Measurements from ENCODE around the gene PHTF2. TPM values are rescaled to one million over a fixed set of nuclear protein-coding genes. Genes with fewer than 3 reads are reported as not detected.

Gene PHTF2
- total and polyA plus RNA-seq, 2 of the 4 experiments (the other 2 are of a cell fraction), result 28.3 to 69.9 TPM

GRCh38 chr7:77838929-77839491, 40.4 kb downstream of the PHTF2 start:
- Histone ChIP-seq H3K9ac (ENCODE audit: low read depth, low read length) (no peak overlapping the region), H3K4ac (ENCODE audit: low read depth, low read length) (no peak overlapping the region), H3K14ac (replicated peaks; ENCODE audit: low read depth, low read length) (no peak overlapping the region), H3K27me3 (ENCODE audit: control insufficient read depth, insufficient read depth, low read length) (no peaks in the 10 kb centered on the region), H2AK5ac (ENCODE audit: low read depth, low read length) (no peak overlapping the region), H2BK20ac (ENCODE audit: low read depth, low read length) (no peak overlapping the region), H4K8ac (ENCODE audit: low read depth in 2 of 2, low read length in 2 of 2) (no peak overlapping the region; a peak in 1 of 4 replicates), H4K91ac (ENCODE audit: insufficient read depth, low read depth, low read length) (no peak overlapping the region; the same call in 1 of the 2 replicates), H3K36me3 (ENCODE audit: control insufficient read depth, insufficient read depth, low read length) (no peaks in the 10 kb centered on the region), H3K9me3 (ENCODE audit: control insufficient read depth, insufficient read depth, low read length) (no peaks in the 10 kb centered on the region), H3K4me3 (ENCODE audit: insufficient read depth, low read depth, low read length) (no peak overlapping the region), H4K20me1 (ENCODE audit: insufficient read depth, low read length) (no peaks in the 10 kb centered on the region), H3K9me1 (ENCODE audit: insufficient read depth, low read length) (no peaks in the 10 kb centered on the region), H3K56ac (ENCODE audit: extremely low read depth, insufficient read depth, low read length) (no peak overlapping the region), H2BK5ac (ENCODE audit: low read depth, low read length, poor library complexity, severe bottlenecking) (no peak overlapping the region), H2AFZ (replicated peaks; ENCODE audit: low read length, poor library complexity) (no peak overlapping the region), H3K4me1 (ENCODE audit: control insufficient read depth, insufficient read depth, low read length) (peaks cover 7% of the 10 kb centered on the region), H3K23ac (ENCODE audit: low read depth, low read length) (0 out of 2 replicates have a peak overlapping the region, but pooled peaks have one; percentile 33), H2AK9ac (replicated peaks; ENCODE audit: low read depth, low read length, poor library complexity) (no peak overlapping the region), H2BK15ac (ENCODE audit: low read depth, low read length) (no peak overlapping the region), H3K27ac (ENCODE audit: insufficient read depth, low read length) (no peak overlapping the region), H3K79me1 (ENCODE audit: low read depth in 1 of 2, low read length in 2 of 2) (peaks cover 13 to 39% of the 10 kb centered on the region in 2 experiments; a peak in 3 of 4 replicates), H2BK120ac (ENCODE audit: low read depth, low read length) (no peak overlapping the region), H4K5ac (ENCODE audit: low read depth, low read length) (no peak overlapping the region), H3K4me2 (ENCODE audit: low read depth, low read length) (no peak overlapping the region), H3K18ac (ENCODE audit: low read depth, low read length) (no peak overlapping the region)
- no CpG with 5 or more reads among the region's 3 CpGs for WGBS, 2 experiments (ENCODE audit: extremely low coverage in 2 of 2, insufficient read length in 1 of 2)
- ATAC-seq (ENCODE audit: low read depth) (no peak), DNase-seq (no peak)
- in situ Hi-C loops (cut with MboI; ENCODE audit: low sequenced_read_pairs) (no loop called here), intact Hi-C loops (cut with micrococcal nuclease) (no loop called here), dilution Hi-C loops (cut with HindIII; ENCODE audit: low sequenced_read_pairs, unreplicated experiment) (no loop called here)
- BruUV-seq (replicated peaks), result no TSS peak
- ChIA-PET POLR2A (ENCODE audit: unreplicated experiment) (no interaction called here), CTCF (no interaction called here)
- TF ChIP-seq RCOR1 (IDR thresholded peaks at IDR 0.05; ENCODE audit: insufficient replicate concordance, low read length) (no peak), FOS (IDR thresholded peaks at IDR 0.05; ENCODE audit: low read depth, low read length) (no peak), CEBPB (IDR thresholded peaks at IDR 0.05; ENCODE audit: low read depth, low read length) (no peak), RFX5 (IDR thresholded peaks at IDR 0.05; ENCODE audit: low read depth, low read length) (no peak), NFE2L2 (IDR thresholded peaks at IDR 0.05; ENCODE audit: low read depth, low read length) (no peak), CHD1 (IDR thresholded peaks at IDR 0.05; ENCODE audit: low read depth, low read length) (no peak), MXI1 (IDR thresholded peaks at IDR 0.05; ENCODE audit: borderline replicate concordance, low read depth, low read length) (no peak), POLR2A (IDR thresholded peaks at IDR 0.05; ENCODE audit: low read depth, low read length) (no peak), SMC3 (IDR thresholded peaks at IDR 0.05; ENCODE audit: low read depth, low read length) (no peak), CTCF (conservative IDR thresholded peaks at IDR 0.05; ENCODE audit: low read depth, low read length) (no peak), BHLHE40 (IDR thresholded peaks at IDR 0.05; ENCODE audit: low read depth, low read length) (no peak)
- TF ChIP-seq, protein P1, sequence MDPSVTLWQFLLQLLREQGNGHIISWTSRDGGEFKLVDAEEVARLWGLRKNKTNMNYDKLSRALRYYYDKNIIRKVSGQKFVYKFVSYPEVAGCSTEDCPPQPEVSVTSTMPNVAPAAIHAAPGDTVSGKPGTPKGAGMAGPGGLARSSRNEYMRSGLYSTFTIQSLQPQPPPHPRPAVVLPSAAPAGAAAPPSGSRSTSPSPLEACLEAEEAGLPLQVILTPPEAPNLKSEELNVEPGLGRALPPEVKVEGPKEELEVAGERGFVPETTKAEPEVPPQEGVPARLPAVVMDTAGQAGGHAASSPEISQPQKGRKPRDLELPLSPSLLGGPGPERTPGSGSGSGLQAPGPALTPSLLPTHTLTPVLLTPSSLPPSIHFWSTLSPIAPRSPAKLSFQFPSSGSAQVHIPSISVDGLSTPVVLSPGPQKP (IDR thresholded peaks at IDR 0.05; ENCODE audit: borderline replicate concordance, low read depth, low read length), result no peak
- TF ChIP-seq, protein P2, sequence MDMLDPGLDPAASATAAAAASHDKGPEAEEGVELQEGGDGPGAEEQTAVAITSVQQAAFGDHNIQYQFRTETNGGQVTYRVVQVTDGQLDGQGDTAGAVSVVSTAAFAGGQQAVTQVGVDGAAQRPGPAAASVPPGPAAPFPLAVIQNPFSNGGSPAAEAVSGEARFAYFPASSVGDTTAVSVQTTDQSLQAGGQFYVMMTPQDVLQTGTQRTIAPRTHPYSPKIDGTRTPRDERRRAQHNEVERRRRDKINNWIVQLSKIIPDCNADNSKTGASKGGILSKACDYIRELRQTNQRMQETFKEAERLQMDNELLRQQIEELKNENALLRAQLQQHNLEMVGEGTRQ (IDR thresholded peaks at IDR 0.05; ENCODE audit: low read depth, low read length), result no peak

All from IMR-90 (cell line).